K562 (cell line): ENCODE data around the gene RNU11. TPM values are rescaled to one million over a fixed set of nuclear protein-coding genes. Genes with fewer than 3 reads are reported as not detected.
A peak's percentile ranks its signal among the peaks of the same experiment; 100 is the strongest.

Source experiments
- C11orf30 ChIP-seq: fragments of 450-650 bp; IDR thresholded peaks from 2 replicates; pipeline ENCODE4 v1.6.1; 2016; ENCODE audit warnings: low read depth, mild to moderate bottlenecking
- E2F3 ChIP-seq: fragments of 250-450 bp; sonication (Bioruptor Pico); IDR thresholded peaks from 2 replicates; pipeline ENCODE4 v1.4.0; 2020; ENCODE audit warnings: mild to moderate bottlenecking
- ETV5 ChIP-seq: sonication (generic); formaldehyde crosslinking; IDR thresholded peaks from 2 replicates; pipeline ENCODE4 v1.4.0; 2020; ENCODE audit warnings: low read depth, mild to moderate bottlenecking, missing genetic modification reagents
- GABPB1 ChIP-seq: sonication (generic); formaldehyde crosslinking; IDR thresholded peaks from 2 replicates; pipeline ENCODE4 v1.8.0; 2022; ENCODE audit warnings: mild to moderate bottlenecking, missing genetic modification reagents
- NR2C2 ChIP-seq, 2 experiments: fragments of 200-800 bp in 1 of 2; sonication (Bioruptor generic) in 1 of 2; sonication (generic) in 1 of 2; formaldehyde crosslinking in 1 of 2; IDR thresholded peaks; 2 replicates each; pipeline versions ENCODE4 v1.6.1 to v1.8.0; 2016 to 2022; ENCODE audit warnings: mild to moderate bottlenecking in 1 of 2, missing compliant biosample characterization in 1 of 2, missing genetic modification characterization in 1 of 2, missing genetic modification reagents in 1 of 2
- NRF1 ChIP-seq, 2 experiments: fragments of 450-650 bp; IDR thresholded peaks in 1 of 2; conservative IDR thresholded peaks in 1 of 2; 2 replicates each; pipeline ENCODE4 v1.6.1; 2014; ENCODE audit warnings: mild to moderate bottlenecking in 2 of 2
- PML ChIP-seq: IDR thresholded peaks from 2 replicates; pipeline ENCODE4 v1.6.1; 2012; ENCODE audit warnings: low read length, inconsistent platforms
- POLR2B ChIP-seq: fragments of 450-650 bp; IDR thresholded peaks from 2 replicates; pipeline ENCODE4 v1.6.1; 2018; ENCODE audit warnings: low read depth; ENCODE audit not compliant: partially characterized antibody
- SMARCE1 ChIP-seq: fragments of 450-650 bp; IDR thresholded peaks from 2 replicates; pipeline ENCODE4 v1.7.1; 2016; ENCODE audit warnings: mild to moderate bottlenecking
- TBL1XR1 ChIP-seq, 2 experiments: IDR thresholded peaks; 2 replicates each; pipeline ENCODE4 v1.6.1; 2012; ENCODE audit warnings: improper control_type of control experiment in 2 of 2, low read length in 2 of 2, mild to moderate bottlenecking in 1 of 2
- ZNF668 ChIP-seq: fragments of 250-450 bp; sonication (Bioruptor Pico); IDR thresholded peaks from 2 replicates; pipeline ENCODE4 v1.8.0; 2022; ENCODE audit warnings: mild to moderate bottlenecking, inconsistent platforms
- polyA plus RNA-seq, 8 experiments: library from polyadenylated mRNA; depleted of rRNA in 4 of 8; stranded (reverse) in 5 of 8; unstranded in 3 of 8; fragments of >200 nt; fragmentation: Nextera tagmentation in 2 of 8; fragmentation: Illumina TruSeq in 1 of 8; extraction: Ambion mirVana in 2 of 8; extraction: Trizol in 1 of 8; gene quantifications; 2 replicates each; pipeline versions ENCODE4 v1.2.1 to v1.2.3, GENCODE V29; 2011 to 2014; ENCODE audit warnings: inconsistent platforms in 1 of 8, missing spikeins in 1 of 8
- total RNA-seq, 7 experiments: library from RNA; depleted of rRNA in 6 of 7; stranded (reverse); fragments of >200 nt in 6 of 7; fragmentation: Illumina TruSeq in 2 of 7; extraction: Trizol in 2 of 7; gene quantifications; 2 replicates each; pipeline versions ENCODE4 v1.2.1 to v1.2.3, GENCODE V29; 2011 to 2021; ENCODE audit warnings: low replicate concordance in 1 of 7
- TF ChIP-seq, protein P1 (sequence below): fragments of 450-650 bp; formaldehyde crosslinking; IDR thresholded peaks from 2 replicates; pipeline ENCODE4 v1.4.0; 2022; ENCODE audit warnings: missing genetic modification characterization
- TF ChIP-seq, protein P2 (sequence below): sonication (generic); formaldehyde crosslinking; IDR thresholded peaks from 2 replicates; pipeline ENCODE4 v1.8.0; 2022; ENCODE audit warnings: mild to moderate bottlenecking, missing genetic modification reagents
- TF ChIP-seq, protein P3 (sequence below), 2 experiments: IDR thresholded peaks; 2 replicates each; pipeline ENCODE4 v1.6.1; 2011; ENCODE audit warnings: borderline replicate concordance in 1 of 2, control low read depth in 1 of 2, low read depth in 1 of 2, low read length in 1 of 2, mild to moderate bottlenecking in 1 of 2, mixed read lengths in 1 of 2, moderate library complexity in 1 of 2; ENCODE audit not compliant: insufficient read depth in 1 of 2, insufficient read length in 1 of 2, poor library complexity in 1 of 2, severe bottlenecking in 1 of 2; ENCODE audit errors: extremely low read depth in 1 of 2
- TF ChIP-seq, protein P4 (sequence below): fragments of 450-650 bp; conservative IDR thresholded peaks from 2 replicates; pipeline ENCODE4 v1.6.1; 2016; ENCODE audit warnings: missing genetic modification characterization, low read depth, mild to moderate bottlenecking, missing compliant biosample characterization, moderate library complexity
- TF ChIP-seq, protein P5 (sequence below), 2 experiments: fragments of 450-650 bp; IDR thresholded peaks; 2 replicates each; pipeline ENCODE4 v1.6.1; 2018; ENCODE audit warnings: mild to moderate bottlenecking in 2 of 2, low read depth in 1 of 2; ENCODE audit not compliant: partially characterized antibody in 2 of 2

Gene RNU11
- total and polyA plus RNA-seq, 9 of the 15 experiments (the other 6 are each of a cell fraction or from before 2014, with no cell fraction given) = not detected

DNA sequence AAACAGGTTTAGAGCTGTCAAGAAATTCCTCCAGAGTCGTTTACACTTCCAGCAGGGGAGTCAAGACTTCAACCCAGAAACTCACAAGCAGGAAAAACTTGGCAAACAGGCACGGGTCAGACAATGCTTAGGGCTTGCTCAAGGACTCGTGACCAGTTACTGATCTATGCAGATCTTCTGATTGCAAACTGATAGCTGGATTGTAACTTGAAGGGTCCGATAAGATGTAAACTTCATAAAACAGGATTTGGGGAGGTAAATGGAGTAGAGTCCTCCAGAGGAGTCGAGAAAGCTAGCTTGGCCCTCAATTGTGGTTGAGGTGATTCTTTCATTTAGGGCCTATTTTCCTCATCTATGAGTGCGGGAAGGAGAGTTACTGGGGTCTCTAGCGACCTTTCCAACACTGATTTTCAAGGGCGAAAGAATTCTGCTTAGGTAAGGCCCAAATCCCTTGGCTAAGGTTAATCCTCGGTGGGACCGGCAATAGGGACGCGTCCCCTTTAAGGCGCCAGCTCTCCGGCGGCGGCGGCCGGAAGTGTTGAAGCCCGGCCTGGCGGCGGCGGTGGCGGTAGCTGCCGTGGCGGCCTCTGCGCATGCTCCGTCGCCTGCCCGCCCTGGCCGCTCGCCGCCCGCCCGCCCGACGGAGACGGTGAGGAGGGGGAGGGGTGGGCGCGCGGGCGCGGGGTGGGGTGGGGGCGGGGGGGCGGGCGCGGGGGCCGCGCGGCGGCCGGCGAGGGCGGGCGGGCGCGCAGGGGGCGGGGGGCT lies 20.0 kb downstream of the RNU11 start, which contains the start of gene GMEB1 (continued):
- TF ChIP-seq SMARCE1 (peak; percentile 54; the same call in 1 of the 2 replicates), C11orf30 (peak; percentile 53), NR2C2 (CRISPR knock-in tag; IDR thresholded peaks at IDR 0.05) (no peak), NR2C2 (tag; IDR thresholded peaks at IDR 0.05) (peak; percentile 23; the same call in 1 of the 2 replicates), ZNF668 (CRISPR knock-in tag) (no peak), POLR2B (peak; percentile 40), ETV5 (CRISPR knock-in tag) (peak; percentile 93), NRF1 (conservative IDR thresholded peaks at IDR 0.05 in 1 of 2, IDR thresholded peaks at IDR 0.05 in 1 of 2) (peak; percentile 89 to 91), TBL1XR1 (IDR thresholded peaks at IDR 0.05; ENCODE audit: low read length in 2 of 2) (0 out of 4 replicates have a peak, but pooled peaks of 1 of the 2 experiments have one; percentile 42), E2F3 (CRISPR knock-in tag) (no peak), GABPB1 (CRISPR knock-in tag) (peak; percentile 78), PML (peak; percentile 64; the same call in 1 of the 2 replicates)
- TF ChIP-seq, protein P1, sequence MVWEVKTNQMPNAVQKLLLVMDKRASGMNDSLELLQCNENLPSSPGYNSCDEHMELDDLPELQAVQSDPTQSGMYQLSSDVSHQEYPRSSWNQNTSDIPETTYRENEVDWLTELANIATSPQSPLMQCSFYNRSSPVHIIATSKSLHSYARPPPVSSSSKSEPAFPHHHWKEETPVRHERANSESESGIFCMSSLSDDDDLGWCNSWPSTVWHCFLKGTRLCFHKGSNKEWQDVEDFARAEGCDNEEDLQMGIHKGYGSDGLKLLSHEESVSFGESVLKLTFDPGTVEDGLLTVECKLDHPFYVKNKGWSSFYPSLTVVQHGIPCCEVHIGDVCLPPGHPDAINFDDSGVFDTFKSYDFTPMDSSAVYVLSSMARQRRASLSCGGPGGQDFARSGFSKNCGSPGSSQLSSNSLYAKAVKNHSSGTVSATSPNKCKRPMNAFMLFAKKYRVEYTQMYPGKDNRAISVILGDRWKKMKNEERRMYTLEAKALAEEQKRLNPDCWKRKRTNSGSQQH (CRISPR knock-in tag) = 0 out of 2 replicates have a peak, but pooled peaks have one; percentile 39
- TF ChIP-seq, protein P2, sequence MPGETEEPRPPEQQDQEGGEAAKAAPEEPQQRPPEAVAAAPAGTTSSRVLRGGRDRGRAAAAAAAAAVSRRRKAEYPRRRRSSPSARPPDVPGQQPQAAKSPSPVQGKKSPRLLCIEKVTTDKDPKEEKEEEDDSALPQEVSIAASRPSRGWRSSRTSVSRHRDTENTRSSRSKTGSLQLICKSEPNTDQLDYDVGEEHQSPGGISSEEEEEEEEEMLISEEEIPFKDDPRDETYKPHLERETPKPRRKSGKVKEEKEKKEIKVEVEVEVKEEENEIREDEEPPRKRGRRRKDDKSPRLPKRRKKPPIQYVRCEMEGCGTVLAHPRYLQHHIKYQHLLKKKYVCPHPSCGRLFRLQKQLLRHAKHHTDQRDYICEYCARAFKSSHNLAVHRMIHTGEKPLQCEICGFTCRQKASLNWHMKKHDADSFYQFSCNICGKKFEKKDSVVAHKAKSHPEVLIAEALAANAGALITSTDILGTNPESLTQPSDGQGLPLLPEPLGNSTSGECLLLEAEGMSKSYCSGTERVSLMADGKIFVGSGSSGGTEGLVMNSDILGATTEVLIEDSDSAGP (CRISPR knock-in tag) = peak; percentile 99
- TF ChIP-seq, protein P3, sequence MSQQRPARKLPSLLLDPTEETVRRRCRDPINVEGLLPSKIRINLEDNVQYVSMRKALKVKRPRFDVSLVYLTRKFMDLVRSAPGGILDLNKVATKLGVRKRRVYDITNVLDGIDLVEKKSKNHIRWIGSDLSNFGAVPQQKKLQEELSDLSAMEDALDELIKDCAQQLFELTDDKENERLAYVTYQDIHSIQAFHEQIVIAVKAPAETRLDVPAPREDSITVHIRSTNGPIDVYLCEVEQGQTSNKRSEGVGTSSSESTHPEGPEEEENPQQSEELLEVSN (IDR thresholded peaks at IDR 0.05; ENCODE audit: borderline replicate concordance in 1 of 2, extremely low read depth in 1 of 2, insufficient read depth in 1 of 2, insufficient read length in 1 of 2, low read depth in 1 of 2, low read length in 1 of 2, poor library complexity in 1 of 2, severe bottlenecking in 1 of 2) = peak in 1 of 2 experiments; percentile 60
- TF ChIP-seq, protein P4, sequence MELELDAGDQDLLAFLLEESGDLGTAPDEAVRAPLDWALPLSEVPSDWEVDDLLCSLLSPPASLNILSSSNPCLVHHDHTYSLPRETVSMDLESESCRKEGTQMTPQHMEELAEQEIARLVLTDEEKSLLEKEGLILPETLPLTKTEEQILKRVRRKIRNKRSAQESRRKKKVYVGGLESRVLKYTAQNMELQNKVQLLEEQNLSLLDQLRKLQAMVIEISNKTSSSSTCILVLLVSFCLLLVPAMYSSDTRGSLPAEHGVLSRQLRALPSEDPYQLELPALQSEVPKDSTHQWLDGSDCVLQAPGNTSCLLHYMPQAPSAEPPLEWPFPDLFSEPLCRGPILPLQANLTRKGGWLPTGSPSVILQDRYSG (tag) = peak; percentile 80; the same call in 1 of the 2 replicates
- TF ChIP-seq, protein P5, sequence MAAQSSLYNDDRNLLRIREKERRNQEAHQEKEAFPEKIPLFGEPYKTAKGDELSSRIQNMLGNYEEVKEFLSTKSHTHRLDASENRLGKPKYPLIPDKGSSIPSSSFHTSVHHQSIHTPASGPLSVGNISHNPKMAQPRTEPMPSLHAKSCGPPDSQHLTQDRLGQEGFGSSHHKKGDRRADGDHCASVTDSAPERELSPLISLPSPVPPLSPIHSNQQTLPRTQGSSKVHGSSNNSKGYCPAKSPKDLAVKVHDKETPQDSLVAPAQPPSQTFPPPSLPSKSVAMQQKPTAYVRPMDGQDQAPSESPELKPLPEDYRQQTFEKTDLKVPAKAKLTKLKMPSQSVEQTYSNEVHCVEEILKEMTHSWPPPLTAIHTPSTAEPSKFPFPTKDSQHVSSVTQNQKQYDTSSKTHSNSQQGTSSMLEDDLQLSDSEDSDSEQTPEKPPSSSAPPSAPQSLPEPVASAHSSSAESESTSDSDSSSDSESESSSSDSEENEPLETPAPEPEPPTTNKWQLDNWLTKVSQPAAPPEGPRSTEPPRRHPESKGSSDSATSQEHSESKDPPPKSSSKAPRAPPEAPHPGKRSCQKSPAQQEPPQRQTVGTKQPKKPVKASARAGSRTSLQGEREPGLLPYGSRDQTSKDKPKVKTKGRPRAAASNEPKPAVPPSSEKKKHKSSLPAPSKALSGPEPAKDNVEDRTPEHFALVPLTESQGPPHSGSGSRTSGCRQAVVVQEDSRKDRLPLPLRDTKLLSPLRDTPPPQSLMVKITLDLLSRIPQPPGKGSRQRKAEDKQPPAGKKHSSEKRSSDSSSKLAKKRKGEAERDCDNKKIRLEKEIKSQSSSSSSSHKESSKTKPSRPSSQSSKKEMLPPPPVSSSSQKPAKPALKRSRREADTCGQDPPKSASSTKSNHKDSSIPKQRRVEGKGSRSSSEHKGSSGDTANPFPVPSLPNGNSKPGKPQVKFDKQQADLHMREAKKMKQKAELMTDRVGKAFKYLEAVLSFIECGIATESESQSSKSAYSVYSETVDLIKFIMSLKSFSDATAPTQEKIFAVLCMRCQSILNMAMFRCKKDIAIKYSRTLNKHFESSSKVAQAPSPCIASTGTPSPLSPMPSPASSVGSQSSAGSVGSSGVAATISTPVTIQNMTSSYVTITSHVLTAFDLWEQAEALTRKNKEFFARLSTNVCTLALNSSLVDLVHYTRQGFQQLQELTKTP (IDR thresholded peaks at IDR 0.05; ENCODE audit: low read depth in 1 of 2, partially characterized antibody in 2 of 2) = peak in 1 of 2 experiments; percentile 68
